Erythroblast (primary cell): ENCODE measurements around the gene LMBRD1.

Source experiments
- GATA1 ChIP-seq: IDR thresholded peaks from 2 replicates; pipeline ENCODE4 v1.6.1; 2011; ENCODE audit warnings: low read depth, mild to moderate bottlenecking, control low read depth, low read length, moderate library complexity
- POLR2A ChIP-seq: IDR thresholded peaks from 2 replicates; pipeline ENCODE4 v1.6.1; 2011; ENCODE audit warnings: mild to moderate bottlenecking, low read length

- TF ChIP-seq POLR2A, result no peak
- TF ChIP-seq GATA1, result no peak
These were observed 21.3 kb downstream of the LMBRD1 start for GRCh38 chr6:69775585-69775849.
